22Rv1 (cell line): ENCODE data around the gene PEX11A.

Experiments used
- H3K27ac ChIP-seq: fragments of 450-650 bp; 2 replicates; pipeline ENCODE4 v1.5.1; 2017
- ZFX ChIP-seq: fragments of 450-650 bp; IDR thresholded peaks from 2 replicates; pipeline ENCODE4 v1.6.1; 2017; ENCODE audit warnings: antibody characterized with exemption, borderline replicate concordance
- TF ChIP-seq, protein P1 (sequence below): fragments of 450-650 bp; IDR thresholded peaks from 2 replicates; pipeline ENCODE4 v1.5.1; 2017; ENCODE audit warnings: mild to moderate bottlenecking

PEX11A gene

GRCh38 chr15:89640245-89640644, 50.3 kb downstream of the PEX11A start:
- TF ChIP-seq, protein P1, sequence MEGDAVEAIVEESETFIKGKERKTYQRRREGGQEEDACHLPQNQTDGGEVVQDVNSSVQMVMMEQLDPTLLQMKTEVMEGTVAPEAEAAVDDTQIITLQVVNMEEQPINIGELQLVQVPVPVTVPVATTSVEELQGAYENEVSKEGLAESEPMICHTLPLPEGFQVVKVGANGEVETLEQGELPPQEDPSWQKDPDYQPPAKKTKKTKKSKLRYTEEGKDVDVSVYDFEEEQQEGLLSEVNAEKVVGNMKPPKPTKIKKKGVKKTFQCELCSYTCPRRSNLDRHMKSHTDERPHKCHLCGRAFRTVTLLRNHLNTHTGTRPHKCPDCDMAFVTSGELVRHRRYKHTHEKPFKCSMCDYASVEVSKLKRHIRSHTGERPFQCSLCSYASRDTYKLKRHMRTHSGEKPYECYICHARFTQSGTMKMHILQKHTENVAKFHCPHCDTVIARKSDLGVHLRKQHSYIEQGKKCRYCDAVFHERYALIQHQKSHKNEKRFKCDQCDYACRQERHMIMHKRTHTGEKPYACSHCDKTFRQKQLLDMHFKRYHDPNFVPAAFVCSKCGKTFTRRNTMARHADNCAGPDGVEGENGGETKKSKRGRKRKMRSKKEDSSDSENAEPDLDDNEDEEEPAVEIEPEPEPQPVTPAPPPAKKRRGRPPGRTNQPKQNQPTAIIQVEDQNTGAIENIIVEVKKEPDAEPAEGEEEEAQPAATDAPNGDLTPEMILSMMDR: no peak
- no peak for TF ChIP-seq ZFX
- H3K27ac ChIP-seq: no peak overlapping the region

- TF ChIP-seq, protein P1: no peak
- TF ChIP-seq ZFX: no peak
- no peak overlapping the region for H3K27ac ChIP-seq
These were observed 57.0 kb downstream of the PEX11A start for GRCh38 chr15:89633585-89633984.

DNA sequence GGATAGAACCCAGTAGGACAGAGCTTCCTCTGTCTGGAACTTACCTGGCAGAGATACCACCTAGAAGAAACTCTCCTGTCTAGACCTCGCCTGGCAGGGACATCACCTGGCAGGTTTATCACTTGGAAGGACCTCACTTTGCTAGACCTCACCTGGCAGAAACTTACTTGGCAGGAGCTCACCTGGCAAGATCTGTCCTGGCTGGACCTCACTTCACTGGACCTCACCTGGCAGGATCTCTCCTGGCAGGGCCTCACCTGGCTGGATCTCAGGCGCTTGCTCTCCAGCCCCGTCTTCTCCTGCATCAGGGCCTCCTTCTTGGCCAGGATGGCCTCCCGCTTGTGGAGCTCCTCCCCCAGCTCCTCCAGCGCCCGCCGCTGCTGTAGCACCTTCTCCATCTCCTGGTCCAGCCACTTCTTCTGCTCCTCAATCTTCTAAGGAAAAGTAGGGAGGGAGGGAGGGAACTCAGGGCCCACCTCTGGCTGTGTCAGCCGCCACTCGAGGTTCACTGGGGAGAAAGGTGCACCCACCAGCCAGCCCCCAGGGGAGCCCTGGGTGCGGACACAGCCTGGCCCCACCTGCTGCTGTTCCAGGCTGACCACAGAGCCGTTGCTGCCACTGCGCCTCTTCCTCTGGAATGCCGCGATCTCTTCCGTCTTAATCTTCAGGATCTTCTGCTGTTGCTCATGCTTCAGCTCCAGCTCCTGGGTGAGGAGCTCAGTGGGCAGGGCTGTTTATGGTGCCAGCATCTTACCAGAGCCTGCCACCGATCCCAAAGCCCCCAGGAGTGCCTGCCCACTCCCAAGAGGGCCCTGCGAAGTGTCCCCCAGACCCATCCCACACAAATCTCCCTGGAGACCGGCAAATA, 57.8 kb downstream of the PEX11A start:
- no peak for TF ChIP-seq ZFX
- TF ChIP-seq, protein P1: no peak
- H3K27ac ChIP-seq: no peak overlapping the region

- H3K27ac ChIP-seq: no peak overlapping the region
- TF ChIP-seq ZFX: no peak
- TF ChIP-seq, protein P1: no peak
These were observed 58.7 kb downstream of the PEX11A start for GRCh38 chr15:89631902-89632264.
